Measurements from ENCODE around the gene EPHB1. TPM values are rescaled to one million over a fixed set of nuclear protein-coding genes. Genes with fewer than 3 reads are reported as not detected.

Gene EPHB1
- total and polyA plus RNA-seq, 2 of the 13 experiments (the other 11 are each of a cell fraction or from before 2014, with no cell fraction given) = 0.07 to 0.21 TPM

- TF ChIP-seq PRDM10 (CRISPR knock-in tag; IDR thresholded peaks at IDR 0.05; ENCODE audit: low read depth) = no peak
- TF ChIP-seq, protein P1, sequence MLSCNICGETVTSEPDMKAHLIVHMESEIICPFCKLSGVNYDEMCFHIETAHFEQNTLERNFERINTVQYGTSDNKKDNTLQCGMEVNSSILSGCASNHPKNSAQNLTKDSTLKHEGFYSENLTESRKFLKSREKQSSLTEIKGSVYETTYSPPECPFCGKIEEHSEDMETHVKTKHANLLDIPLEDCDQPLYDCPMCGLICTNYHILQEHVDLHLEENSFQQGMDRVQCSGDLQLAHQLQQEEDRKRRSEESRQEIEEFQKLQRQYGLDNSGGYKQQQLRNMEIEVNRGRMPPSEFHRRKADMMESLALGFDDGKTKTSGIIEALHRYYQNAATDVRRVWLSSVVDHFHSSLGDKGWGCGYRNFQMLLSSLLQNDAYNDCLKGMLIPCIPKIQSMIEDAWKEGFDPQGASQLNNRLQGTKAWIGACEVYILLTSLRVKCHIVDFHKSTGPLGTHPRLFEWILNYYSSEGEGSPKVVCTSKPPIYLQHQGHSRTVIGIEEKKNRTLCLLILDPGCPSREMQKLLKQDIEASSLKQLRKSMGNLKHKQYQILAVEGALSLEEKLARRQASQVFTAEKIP (CRISPR knock-in tag; IDR thresholded peaks at IDR 0.05; ENCODE audit: borderline replicate concordance) = no peak
- no peak for TF ChIP-seq NR2F1 (CRISPR knock-in tag; IDR thresholded peaks at IDR 0.05)
- TF ChIP-seq, protein P2, sequence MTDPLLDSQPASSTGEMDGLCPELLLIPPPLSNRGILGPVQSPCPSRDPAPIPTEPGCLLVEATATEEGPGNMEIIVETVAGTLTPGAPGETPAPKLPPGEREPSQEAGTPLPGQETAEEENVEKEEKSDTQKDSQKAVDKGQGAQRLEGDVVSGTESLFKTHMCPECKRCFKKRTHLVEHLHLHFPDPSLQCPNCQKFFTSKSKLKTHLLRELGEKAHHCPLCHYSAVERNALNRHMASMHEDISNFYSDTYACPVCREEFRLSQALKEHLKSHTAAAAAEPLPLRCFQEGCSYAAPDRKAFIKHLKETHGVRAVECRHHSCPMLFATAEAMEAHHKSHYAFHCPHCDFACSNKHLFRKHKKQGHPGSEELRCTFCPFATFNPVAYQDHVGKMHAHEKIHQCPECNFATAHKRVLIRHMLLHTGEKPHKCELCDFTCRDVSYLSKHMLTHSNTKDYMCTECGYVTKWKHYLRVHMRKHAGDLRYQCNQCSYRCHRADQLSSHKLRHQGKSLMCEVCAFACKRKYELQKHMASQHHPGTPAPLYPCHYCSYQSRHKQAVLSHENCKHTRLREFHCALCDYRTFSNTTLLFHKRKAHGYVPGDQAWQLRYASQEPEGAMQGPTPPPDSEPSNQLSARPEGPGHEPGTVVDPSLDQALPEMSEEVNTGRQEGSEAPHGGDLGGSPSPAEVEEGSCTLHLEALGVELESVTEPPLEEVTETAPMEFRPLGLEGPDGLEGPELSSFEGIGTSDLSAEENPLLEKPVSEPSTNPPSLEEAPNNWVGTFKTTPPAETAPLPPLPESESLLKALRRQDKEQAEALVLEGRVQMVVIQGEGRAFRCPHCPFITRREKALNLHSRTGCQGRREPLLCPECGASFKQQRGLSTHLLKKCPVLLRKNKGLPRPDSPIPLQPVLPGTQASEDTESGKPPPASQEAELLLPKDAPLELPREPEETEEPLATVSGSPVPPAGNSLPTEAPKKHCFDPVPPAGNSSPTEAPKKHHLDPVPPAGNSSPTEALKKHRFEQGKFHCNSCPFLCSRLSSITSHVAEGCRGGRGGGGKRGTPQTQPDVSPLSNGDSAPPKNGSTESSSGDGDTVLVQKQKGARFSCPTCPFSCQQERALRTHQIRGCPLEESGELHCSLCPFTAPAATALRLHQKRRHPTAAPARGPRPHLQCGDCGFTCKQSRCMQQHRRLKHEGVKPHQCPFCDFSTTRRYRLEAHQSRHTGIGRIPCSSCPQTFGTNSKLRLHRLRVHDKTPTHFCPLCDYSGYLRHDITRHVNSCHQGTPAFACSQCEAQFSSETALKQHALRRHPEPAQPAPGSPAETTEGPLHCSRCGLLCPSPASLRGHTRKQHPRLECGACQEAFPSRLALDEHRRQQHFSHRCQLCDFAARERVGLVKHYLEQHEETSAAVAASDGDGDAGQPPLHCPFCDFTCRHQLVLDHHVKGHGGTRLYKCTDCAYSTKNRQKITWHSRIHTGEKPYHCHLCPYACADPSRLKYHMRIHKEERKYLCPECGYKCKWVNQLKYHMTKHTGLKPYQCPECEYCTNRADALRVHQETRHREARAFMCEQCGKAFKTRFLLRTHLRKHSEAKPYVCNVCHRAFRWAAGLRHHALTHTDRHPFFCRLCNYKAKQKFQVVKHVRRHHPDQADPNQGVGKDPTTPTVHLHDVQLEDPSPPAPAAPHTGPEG (CRISPR knock-in tag; IDR thresholded peaks at IDR 0.05) = peak; percentile 99
- TF ChIP-seq ZNF709 (CRISPR knock-in tag; IDR thresholded peaks at IDR 0.05) = no peak
- TF ChIP-seq, protein P3, sequence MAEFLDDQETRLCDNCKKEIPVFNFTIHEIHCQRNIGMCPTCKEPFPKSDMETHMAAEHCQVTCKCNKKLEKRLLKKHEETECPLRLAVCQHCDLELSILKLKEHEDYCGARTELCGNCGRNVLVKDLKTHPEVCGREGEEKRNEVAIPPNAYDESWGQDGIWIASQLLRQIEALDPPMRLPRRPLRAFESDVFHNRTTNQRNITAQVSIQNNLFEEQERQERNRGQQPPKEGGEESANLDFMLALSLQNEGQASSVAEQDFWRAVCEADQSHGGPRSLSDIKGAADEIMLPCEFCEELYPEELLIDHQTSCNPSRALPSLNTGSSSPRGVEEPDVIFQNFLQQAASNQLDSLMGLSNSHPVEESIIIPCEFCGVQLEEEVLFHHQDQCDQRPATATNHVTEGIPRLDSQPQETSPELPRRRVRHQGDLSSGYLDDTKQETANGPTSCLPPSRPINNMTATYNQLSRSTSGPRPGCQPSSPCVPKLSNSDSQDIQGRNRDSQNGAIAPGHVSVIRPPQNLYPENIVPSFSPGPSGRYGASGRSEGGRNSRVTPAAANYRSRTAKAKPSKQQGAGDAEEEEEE (CRISPR knock-in tag; IDR thresholded peaks at IDR 0.05; ENCODE audit: borderline replicate concordance) = no peak
- no peak for TF ChIP-seq MBNL3 (CRISPR knock-in tag; conservative IDR thresholded peaks at IDR 0.05)
- no peak for TF ChIP-seq ZNF570 (CRISPR knock-in tag; IDR thresholded peaks at IDR 0.05; ENCODE audit: borderline replicate concordance)
- TF ChIP-seq GABPB1 (CRISPR knock-in tag; IDR thresholded peaks at IDR 0.05) = 0 out of 2 replicates have a peak, but pooled peaks have one; percentile 17
- 0 out of 2 replicates have a peak, but pooled peaks have one; percentile 42 for TF ChIP-seq MTF2 (CRISPR knock-in tag; IDR thresholded peaks at IDR 0.05; ENCODE audit: borderline replicate concordance)
- no peak for TF ChIP-seq RFXANK (CRISPR knock-in tag; IDR thresholded peaks at IDR 0.05)
- TF ChIP-seq ZNF430 (CRISPR knock-in tag; IDR thresholded peaks at IDR 0.05) = 0 out of 2 replicates have a peak, but pooled peaks have one; percentile 35
- TF ChIP-seq NR2F6 (IDR thresholded peaks at IDR 0.05) = no peak
- TF ChIP-seq NR2F6 (CRISPR knock-in tag; IDR thresholded peaks at IDR 0.05) = no peak
- 0 out of 2 replicates have a peak, but pooled peaks have one; percentile 51 for TF ChIP-seq ZNF678 (CRISPR knock-in tag; IDR thresholded peaks at IDR 0.05)
Observed at GRCh38 chr3:134794950-134795745, at the start of gene EPHB1 (continued).
